K562 (cell line): ENCODE results near the gene RHOA. TPM values are rescaled to one million over a fixed set of nuclear protein-coding genes. Genes with fewer than 3 reads are reported as not detected.

Experiments used
- CHD1 ChIP-seq: fragments of 200-600 bp; sonication (generic); IDR thresholded peaks from one replicate; pipeline ENCODE4 v1.6.1; 2012; ENCODE audit warnings: mild to moderate bottlenecking, moderate library complexity, low read length, inconsistent platforms
- MCM3 ChIP-seq: fragments of 450-650 bp; IDR thresholded peaks from 2 replicates; pipeline ENCODE4 v1.6.1; 2016
- RNF2 ChIP-seq: sonication (generic); IDR thresholded peaks from 2 replicates; pipeline ENCODE4 v1.6.1; 2016
- ZNF3 ChIP-seq: fragments of 250-450 bp; sonication (Bioruptor Pico); IDR thresholded peaks from 2 replicates; pipeline ENCODE4 v1.5.0; 2021; ENCODE audit warnings: mild to moderate bottlenecking, moderate library complexity
- ZNF699 ChIP-seq: fragments of 250-450 bp; sonication (Bioruptor Pico); IDR thresholded peaks from 2 replicates; pipeline ENCODE4 v1.8.0; 2021; ENCODE audit warnings: mild to moderate bottlenecking, moderate library complexity; ENCODE audit not compliant: insufficient replicate concordance
- polyA plus RNA-seq, 8 experiments: library from polyadenylated mRNA; depleted of rRNA in 4 of 8; stranded (reverse) in 5 of 8; unstranded in 3 of 8; fragments of >200 nt; fragmentation: Nextera tagmentation in 2 of 8; fragmentation: Illumina TruSeq in 1 of 8; extraction: Ambion mirVana in 2 of 8; extraction: Trizol in 1 of 8; gene quantifications; 2 replicates each; pipeline versions ENCODE4 v1.2.1 to v1.2.3, GENCODE V29; 2011 to 2014; ENCODE audit warnings: inconsistent platforms in 1 of 8, missing spikeins in 1 of 8
- total RNA-seq, 7 experiments: library from RNA; depleted of rRNA in 6 of 7; stranded (reverse); fragments of >200 nt in 6 of 7; fragmentation: Illumina TruSeq in 2 of 7; extraction: Trizol in 2 of 7; gene quantifications; 2 replicates each; pipeline versions ENCODE4 v1.2.1 to v1.2.3, GENCODE V29; 2011 to 2021; ENCODE audit warnings: low replicate concordance in 1 of 7
- TF ChIP-seq, protein P1 (sequence below): fragments of 450-650 bp; IDR thresholded peaks from 2 replicates; pipeline ENCODE4 v1.7.0; 2016; ENCODE audit warnings: borderline replicate concordance
- TF ChIP-seq, protein P2 (sequence below): fragments of 450-650 bp; IDR thresholded peaks from 2 replicates; pipeline ENCODE4 v1.6.1; 2016; ENCODE audit warnings: mild to moderate bottlenecking, moderate library complexity
- TF ChIP-seq, protein P3 (sequence below): fragments of 200-800 bp; sonication (Bioruptor generic); IDR thresholded peaks from 2 replicates; pipeline ENCODE4 v1.6.1; 2017; ENCODE audit warnings: missing genetic modification characterization, missing compliant biosample characterization
- TF ChIP-seq, protein P4 (sequence below): fragments of 250-450 bp; sonication (Bioruptor Pico); IDR thresholded peaks from 2 replicates; pipeline ENCODE4 v1.4.0; 2020; ENCODE audit warnings: mild to moderate bottlenecking, moderate library complexity, borderline replicate concordance

RHOA gene
- total and polyA plus RNA-seq, 9 of the 15 experiments (the other 6 are each of a cell fraction or from before 2014, with no cell fraction given): 136 to 540 (median 236) TPM

DNA sequence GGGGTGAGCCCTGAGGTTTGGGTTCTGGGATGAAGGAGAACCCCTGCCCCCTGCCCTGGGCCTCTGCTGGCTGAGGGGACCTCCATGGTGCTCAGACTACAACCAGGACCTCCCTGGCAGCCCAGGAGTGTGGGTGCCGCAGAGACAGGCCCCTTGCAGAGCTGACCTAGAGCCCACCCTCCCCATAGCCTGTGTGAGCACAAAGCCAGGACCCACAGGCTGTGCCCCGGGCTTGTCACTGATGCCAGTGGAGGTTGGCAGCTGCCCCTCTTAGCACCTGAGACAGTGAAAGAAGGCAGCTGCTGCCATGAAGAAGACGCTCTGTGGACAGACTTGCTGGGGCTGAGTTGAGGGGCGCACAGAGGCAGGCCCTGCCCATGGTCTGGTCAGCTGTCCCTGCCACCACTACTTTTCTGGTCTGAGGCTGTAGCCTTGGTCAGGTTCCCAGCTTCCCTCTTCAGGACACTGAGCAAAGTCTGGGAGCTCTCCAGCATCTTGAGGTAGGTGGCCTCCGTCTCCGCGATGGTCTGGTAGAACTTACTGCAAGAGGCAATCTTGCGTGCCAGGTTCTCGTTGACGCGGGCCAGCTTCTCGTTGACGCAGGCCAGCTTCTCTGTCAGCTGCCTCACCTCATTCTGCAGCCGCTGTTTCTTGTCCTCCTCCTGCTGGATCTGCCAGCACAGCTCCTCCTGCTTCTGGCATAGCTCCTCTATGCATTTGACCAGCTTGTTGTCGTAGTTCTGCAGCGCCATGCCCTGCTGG, 94.9 kb downstream of the RHOA start (continued):
- TF ChIP-seq, protein P1, sequence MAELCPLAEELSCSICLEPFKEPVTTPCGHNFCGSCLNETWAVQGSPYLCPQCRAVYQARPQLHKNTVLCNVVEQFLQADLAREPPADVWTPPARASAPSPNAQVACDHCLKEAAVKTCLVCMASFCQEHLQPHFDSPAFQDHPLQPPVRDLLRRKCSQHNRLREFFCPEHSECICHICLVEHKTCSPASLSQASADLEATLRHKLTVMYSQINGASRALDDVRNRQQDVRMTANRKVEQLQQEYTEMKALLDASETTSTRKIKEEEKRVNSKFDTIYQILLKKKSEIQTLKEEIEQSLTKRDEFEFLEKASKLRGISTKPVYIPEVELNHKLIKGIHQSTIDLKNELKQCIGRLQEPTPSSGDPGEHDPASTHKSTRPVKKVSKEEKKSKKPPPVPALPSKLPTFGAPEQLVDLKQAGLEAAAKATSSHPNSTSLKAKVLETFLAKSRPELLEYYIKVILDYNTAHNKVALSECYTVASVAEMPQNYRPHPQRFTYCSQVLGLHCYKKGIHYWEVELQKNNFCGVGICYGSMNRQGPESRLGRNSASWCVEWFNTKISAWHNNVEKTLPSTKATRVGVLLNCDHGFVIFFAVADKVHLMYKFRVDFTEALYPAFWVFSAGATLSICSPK: no peak
- TF ChIP-seq CHD1 (no peak), ZNF3 (CRISPR knock-in tag) (no peak), RNF2 (no peak), MCM3 (no peak), ZNF699 (CRISPR knock-in tag) (no peak)
- TF ChIP-seq, protein P2, sequence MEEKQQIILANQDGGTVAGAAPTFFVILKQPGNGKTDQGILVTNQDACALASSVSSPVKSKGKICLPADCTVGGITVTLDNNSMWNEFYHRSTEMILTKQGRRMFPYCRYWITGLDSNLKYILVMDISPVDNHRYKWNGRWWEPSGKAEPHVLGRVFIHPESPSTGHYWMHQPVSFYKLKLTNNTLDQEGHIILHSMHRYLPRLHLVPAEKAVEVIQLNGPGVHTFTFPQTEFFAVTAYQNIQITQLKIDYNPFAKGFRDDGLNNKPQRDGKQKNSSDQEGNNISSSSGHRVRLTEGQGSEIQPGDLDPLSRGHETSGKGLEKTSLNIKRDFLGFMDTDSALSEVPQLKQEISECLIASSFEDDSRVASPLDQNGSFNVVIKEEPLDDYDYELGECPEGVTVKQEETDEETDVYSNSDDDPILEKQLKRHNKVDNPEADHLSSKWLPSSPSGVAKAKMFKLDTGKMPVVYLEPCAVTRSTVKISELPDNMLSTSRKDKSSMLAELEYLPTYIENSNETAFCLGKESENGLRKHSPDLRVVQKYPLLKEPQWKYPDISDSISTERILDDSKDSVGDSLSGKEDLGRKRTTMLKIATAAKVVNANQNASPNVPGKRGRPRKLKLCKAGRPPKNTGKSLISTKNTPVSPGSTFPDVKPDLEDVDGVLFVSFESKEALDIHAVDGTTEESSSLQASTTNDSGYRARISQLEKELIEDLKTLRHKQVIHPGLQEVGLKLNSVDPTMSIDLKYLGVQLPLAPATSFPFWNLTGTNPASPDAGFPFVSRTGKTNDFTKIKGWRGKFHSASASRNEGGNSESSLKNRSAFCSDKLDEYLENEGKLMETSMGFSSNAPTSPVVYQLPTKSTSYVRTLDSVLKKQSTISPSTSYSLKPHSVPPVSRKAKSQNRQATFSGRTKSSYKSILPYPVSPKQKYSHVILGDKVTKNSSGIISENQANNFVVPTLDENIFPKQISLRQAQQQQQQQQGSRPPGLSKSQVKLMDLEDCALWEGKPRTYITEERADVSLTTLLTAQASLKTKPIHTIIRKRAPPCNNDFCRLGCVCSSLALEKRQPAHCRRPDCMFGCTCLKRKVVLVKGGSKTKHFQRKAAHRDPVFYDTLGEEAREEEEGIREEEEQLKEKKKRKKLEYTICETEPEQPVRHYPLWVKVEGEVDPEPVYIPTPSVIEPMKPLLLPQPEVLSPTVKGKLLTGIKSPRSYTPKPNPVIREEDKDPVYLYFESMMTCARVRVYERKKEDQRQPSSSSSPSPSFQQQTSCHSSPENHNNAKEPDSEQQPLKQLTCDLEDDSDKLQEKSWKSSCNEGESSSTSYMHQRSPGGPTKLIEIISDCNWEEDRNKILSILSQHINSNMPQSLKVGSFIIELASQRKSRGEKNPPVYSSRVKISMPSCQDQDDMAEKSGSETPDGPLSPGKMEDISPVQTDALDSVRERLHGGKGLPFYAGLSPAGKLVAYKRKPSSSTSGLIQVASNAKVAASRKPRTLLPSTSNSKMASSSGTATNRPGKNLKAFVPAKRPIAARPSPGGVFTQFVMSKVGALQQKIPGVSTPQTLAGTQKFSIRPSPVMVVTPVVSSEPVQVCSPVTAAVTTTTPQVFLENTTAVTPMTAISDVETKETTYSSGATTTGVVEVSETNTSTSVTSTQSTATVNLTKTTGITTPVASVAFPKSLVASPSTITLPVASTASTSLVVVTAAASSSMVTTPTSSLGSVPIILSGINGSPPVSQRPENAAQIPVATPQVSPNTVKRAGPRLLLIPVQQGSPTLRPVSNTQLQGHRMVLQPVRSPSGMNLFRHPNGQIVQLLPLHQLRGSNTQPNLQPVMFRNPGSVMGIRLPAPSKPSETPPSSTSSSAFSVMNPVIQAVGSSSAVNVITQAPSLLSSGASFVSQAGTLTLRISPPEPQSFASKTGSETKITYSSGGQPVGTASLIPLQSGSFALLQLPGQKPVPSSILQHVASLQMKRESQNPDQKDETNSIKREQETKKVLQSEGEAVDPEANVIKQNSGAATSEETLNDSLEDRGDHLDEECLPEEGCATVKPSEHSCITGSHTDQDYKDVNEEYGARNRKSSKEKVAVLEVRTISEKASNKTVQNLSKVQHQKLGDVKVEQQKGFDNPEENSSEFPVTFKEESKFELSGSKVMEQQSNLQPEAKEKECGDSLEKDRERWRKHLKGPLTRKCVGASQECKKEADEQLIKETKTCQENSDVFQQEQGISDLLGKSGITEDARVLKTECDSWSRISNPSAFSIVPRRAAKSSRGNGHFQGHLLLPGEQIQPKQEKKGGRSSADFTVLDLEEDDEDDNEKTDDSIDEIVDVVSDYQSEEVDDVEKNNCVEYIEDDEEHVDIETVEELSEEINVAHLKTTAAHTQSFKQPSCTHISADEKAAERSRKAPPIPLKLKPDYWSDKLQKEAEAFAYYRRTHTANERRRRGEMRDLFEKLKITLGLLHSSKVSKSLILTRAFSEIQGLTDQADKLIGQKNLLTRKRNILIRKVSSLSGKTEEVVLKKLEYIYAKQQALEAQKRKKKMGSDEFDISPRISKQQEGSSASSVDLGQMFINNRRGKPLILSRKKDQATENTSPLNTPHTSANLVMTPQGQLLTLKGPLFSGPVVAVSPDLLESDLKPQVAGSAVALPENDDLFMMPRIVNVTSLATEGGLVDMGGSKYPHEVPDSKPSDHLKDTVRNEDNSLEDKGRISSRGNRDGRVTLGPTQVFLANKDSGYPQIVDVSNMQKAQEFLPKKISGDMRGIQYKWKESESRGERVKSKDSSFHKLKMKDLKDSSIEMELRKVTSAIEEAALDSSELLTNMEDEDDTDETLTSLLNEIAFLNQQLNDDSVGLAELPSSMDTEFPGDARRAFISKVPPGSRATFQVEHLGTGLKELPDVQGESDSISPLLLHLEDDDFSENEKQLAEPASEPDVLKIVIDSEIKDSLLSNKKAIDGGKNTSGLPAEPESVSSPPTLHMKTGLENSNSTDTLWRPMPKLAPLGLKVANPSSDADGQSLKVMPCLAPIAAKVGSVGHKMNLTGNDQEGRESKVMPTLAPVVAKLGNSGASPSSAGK: no peak
- TF ChIP-seq, protein P3, sequence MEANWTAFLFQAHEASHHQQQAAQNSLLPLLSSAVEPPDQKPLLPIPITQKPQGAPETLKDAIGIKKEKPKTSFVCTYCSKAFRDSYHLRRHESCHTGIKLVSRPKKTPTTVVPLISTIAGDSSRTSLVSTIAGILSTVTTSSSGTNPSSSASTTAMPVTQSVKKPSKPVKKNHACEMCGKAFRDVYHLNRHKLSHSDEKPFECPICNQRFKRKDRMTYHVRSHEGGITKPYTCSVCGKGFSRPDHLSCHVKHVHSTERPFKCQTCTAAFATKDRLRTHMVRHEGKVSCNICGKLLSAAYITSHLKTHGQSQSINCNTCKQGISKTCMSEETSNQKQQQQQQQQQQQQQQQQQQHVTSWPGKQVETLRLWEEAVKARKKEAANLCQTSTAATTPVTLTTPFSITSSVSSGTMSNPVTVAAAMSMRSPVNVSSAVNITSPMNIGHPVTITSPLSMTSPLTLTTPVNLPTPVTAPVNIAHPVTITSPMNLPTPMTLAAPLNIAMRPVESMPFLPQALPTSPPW (CRISPR knock-in tag): no peak
- TF ChIP-seq, protein P4, sequence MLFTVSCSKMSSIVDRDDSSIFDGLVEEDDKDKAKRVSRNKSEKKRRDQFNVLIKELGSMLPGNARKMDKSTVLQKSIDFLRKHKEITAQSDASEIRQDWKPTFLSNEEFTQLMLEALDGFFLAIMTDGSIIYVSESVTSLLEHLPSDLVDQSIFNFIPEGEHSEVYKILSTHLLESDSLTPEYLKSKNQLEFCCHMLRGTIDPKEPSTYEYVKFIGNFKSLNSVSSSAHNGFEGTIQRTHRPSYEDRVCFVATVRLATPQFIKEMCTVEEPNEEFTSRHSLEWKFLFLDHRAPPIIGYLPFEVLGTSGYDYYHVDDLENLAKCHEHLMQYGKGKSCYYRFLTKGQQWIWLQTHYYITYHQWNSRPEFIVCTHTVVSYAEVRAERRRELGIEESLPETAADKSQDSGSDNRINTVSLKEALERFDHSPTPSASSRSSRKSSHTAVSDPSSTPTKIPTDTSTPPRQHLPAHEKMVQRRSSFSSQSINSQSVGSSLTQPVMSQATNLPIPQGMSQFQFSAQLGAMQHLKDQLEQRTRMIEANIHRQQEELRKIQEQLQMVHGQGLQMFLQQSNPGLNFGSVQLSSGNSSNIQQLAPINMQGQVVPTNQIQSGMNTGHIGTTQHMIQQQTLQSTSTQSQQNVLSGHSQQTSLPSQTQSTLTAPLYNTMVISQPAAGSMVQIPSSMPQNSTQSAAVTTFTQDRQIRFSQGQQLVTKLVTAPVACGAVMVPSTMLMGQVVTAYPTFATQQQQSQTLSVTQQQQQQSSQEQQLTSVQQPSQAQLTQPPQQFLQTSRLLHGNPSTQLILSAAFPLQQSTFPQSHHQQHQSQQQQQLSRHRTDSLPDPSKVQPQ (CRISPR knock-in tag): no peak
